GM18909 (cell line): ENCODE measurements around the gene NTPCR.

ENCODE experiments used
- ATAC-seq: cut with Tn5 transposase; IDR thresholded peaks from one replicate; pipeline ENCODE4 v1.9.1; 2021; ENCODE audit warnings: mild to moderate bottlenecking; ENCODE audit not compliant: unreplicated experiment, poor library complexity

The NTPCR gene

GRCh38 chr1:232956081-232956480 is 5.7 kb downstream of the NTPCR start:
- ATAC-seq = no peak

DNA sequence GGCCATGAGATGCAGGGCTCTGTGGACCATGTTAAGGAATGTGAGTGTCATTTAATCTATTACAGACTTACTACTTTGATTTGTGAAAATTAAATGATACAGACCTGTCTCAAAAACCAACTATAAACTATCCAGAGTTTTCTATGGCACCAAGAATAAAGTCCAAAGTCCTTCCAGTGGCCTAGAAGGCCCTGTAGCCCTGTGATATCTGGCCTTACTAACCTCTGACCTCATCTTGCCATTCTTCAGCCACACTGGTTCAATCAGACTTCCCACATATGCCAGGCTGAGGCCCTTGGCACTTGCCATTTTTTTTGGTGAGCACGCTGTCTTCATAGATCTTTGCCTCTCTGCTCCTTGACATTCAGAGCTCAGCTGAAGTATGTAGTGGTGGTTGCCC is 7.7 kb downstream of the NTPCR start:
- ATAC-seq = no peak

DNA sequence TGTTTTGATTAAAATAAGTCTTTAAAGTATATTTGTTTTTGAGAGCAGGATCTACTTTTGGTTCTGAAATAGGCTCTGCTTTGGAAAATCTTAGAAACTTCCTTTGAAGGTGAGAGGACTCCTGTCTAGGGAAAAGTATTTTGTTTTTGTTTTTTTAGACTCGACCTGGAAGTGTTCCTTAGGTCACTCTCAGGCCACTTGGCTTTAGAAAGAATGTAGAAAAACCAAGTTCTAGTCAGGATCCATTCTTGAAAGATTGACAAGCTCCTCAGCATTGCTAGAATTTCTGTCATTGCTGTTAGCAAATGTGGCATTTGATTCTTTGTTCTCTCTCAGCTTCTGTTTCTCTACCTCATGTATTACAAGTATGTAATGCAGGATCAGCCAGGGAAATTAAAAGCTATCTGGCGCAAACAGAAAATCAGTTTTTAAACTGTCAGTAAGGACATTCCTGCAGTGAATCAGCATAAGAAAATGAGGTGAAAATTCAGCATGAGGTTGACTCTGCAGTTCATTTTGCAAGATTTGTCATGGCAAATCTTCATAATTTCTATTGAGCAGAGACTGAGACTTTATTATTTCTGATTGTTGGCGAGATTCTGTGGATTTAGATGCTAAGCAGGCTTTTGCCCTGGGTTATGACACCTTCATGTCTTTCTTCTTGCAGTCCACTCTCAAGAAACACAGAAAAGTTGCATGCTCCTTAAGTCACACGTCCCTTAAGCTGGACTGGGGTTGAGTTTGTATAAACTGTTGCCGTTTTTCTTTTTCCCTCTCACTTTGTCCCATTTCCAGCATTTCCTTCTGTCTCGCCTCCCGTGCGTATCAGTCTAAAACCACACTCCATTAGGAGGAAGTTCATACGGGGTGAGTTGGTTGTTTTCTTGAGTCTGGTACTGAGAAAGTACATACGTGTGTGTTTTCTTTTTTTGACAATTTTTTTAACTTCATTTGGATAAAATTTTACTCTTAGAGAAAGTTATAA is 12.6 kb downstream of the NTPCR start:
- ATAC-seq = no peak

DNA sequence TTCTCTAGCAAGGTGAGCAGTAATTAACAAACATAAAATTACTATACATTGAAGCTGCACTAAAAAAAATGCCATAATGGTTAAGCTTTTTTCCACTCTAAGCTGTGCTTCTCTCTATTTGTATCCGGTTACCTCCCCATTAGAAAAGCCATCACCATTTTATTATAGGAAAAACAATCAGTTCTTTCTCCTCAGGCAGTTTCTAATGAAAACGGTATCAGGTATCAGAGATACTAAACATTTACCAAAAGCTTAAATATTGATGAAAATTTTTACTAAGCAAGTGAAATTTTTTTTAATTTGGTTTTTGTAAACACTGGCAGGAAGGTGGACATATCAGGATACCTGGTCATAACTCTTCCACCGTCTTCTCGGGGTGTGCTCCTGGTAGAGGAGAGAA is 14.2 kb downstream of the NTPCR start:
- ATAC-seq = no peak

- ATAC-seq = no peak
Measured at GRCh38 chr1:232965124-232965911, 14.9 kb downstream of the NTPCR start.

- ATAC-seq = no peak
Measured at GRCh38 chr1:232965912-232966217, 15.5 kb downstream of the NTPCR start.

GRCh38 chr1:232966663-232967062 is 16.3 kb downstream of the NTPCR start:
- ATAC-seq = no peak

DNA sequence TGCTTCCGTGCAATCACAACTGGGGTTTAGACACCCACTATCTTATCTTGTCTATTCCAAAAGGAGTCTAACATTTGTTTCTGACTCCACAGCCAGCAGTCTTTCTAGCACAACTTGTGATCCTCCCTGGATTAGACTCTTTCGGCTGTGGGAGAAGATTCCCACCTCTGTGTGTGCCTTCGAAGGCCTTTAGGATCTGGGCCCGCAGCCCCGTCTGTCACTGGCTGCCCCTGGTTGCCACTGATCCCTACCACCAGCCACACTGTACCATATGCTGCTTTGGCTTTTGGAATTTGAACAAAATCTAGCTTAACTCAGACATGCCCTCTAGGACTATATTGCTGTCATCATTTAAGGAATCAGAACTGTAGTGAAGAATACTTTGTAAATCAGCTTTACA is 18.0 kb downstream of the NTPCR start:
- ATAC-seq = no peak

DNA sequence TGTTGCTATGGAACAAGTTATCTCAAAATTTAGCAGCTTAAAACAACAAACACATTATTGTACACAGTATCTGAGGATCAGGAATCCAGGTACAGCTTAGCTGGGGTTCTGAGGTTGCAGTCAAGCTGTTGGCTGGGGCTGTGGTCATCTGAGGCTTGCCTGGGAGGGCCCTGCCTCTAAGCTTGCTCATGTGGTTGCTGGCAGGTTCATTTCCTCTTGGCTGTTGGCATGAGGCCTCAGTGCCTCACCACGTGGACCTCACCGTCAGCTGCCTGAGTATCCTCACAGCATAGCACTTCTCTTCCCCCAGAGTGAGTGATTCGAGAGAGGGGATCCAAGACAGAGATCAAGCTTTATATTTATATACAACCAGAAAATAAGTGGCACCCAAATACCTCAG is 18.6 kb downstream of the NTPCR start:
- peak; percentile 74 for ATAC-seq

GRCh38 chr1:232969799-232970198 is 19.4 kb downstream of the NTPCR start:
- ATAC-seq = no peak

DNA sequence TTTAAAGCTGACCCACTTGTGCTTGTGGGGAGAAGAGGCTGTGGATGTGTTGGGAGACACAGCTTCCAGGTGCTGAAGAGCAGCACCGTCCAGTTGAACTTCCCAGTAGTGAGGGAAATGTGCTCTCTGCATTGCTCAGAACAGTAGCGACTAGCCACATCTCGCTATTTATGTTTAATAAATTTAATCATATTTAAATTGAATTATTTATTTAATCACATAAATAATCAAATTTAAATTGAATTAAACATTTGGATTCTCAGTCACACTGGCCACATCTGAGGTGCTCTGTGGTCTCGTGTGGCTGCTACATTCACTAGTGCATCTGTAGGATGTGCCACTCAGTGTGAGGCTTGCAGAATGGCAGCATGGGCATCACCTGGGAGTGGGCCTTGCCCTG is 20.1 kb downstream of the NTPCR start:
- no peak for ATAC-seq

GRCh38 chr1:232973652-232974611 is 23.5 kb downstream of the NTPCR start:
- ATAC-seq = no peak

GRCh38 chr1:232974971-232975370 is 24.6 kb downstream of the NTPCR start:
- no peak for ATAC-seq

DNA sequence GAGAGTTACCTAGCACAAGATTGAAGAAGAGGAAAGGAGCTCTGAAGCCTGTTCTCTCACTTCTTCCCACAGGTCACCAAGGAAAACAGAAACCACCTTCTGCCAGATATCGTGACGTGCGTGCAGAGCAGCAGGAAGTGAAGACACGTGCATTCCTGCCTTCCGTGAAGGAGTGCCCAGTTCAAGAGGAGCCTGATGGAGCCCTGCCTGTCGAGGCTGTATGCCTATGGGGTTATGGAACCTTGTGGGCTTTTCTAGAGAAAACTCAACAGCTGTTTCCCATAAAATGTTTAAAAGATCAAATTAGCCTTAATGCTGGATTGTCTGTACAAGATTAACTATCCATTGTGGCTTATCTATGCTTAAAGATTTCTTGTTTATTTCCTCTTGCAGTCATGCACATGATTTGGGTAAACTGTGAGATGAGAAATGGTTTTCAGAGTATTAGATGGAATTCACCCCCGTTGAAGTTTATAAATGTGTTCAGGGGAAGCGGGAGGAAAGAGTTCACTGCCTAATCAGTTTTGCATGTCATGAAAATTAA is 27.8 kb downstream of the NTPCR start:
- ATAC-seq = peak; percentile 40

- no peak for ATAC-seq
Measured at GRCh38 chr1:232978815-232979214, 28.4 kb downstream of the NTPCR start.

DNA sequence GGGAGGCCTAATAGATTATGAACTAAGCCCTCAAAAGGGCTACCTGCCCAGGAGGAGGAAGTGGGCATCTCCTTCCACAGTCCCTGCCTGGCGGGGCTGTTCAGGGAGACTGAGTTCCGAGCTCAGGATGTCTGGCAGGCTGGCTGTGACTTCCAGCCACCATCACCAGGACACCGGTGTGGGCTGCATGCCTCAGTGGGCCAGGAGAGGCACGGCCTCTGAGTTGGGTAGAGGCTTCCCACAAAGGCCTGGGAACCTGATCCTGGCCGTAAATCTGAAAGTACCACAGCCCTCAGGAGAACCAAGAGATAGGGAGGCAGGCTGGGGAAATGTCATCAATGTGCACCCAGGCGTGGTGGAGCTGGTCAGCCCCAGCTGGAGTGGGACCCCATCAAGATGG is 29.1 kb downstream of the NTPCR start:
- no peak for ATAC-seq

DNA sequence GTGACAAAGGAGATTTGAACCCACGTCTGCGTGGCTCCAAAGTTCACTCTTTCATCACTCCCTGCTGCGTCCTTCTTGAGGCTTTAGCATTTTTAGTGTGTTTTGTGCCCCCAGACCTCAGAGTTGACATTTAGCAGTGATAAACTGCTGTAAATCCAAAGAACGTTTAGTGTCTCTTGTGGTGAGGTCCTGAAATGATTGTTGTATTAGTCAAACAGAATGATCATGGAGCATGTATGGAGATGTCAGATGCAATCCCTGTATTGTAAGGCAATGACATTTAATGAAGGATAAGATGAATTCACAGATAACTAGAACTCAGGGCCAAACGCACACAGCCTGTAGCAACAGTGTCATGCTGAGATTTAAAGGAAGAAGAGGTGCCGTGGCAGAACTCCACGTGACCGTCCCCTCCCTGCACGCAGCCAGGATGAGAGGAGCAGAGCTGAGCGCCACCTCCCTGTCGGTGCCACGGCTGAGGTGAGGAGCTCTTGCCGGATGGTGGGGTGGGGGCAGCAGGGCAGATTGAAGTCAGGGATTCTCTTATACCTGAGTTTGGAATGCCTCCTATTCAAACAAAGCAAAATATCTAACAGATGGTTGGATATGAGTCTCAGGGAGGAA is 30.1 kb downstream of the NTPCR start:
- ATAC-seq = no peak

GRCh38 chr1:232980986-232981560 is 30.7 kb downstream of the NTPCR start:
- ATAC-seq = no peak

- ATAC-seq = no peak
Measured at GRCh38 chr1:232982238-232982944, 32.0 kb downstream of the NTPCR start.
